HTR-8/SVneo (cell line): ENCODE results near the gene FBRSL1.

ENCODE experiments used
- DNase-seq: peaks from one replicate; pipeline ENCODE4 v3.0.0; 2011; ENCODE audit warnings: low spot score, mixed read lengths; ENCODE audit not compliant: insufficient read length
- FAIRE-seq: peaks from 2 replicates; lab custom pipeline; 2011; peaks lifted over from hg19 to GRCh38; lab: Jason Lieb, UNC

FBRSL1 gene

DNA sequence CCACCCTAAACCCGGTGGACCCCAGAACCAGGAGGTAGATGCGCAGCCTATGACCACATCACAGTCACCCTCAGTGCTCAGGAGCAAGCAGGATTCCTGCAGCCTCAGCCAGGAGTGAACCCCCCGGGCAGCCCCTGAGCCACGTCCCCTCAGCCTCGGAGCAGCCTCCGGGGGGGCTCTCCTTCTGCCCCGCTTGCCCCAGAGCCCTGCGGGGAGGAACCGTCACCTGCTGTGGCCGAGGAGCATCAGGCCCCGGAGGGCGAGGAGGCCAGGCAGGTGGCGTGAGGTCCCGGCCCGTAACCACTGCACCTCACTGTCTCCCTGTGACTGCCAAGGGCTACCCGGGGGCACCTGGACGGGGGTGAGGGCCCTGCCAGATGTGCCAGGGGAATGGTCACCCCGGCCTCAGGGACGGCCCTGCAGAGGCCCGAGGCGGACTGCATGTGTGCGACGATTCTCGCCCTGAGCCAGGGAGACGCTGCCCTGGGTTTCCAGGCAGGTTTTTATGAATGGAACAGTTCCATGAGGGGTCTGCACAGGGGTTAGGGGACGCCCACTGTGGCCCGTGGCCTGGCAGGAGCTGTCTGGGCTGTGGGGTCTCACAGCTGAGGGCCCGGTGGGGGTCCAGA is 58.6 kb downstream of the FBRSL1 start:
- FAIRE-seq (no peak), DNase-seq (no peak)

DNA sequence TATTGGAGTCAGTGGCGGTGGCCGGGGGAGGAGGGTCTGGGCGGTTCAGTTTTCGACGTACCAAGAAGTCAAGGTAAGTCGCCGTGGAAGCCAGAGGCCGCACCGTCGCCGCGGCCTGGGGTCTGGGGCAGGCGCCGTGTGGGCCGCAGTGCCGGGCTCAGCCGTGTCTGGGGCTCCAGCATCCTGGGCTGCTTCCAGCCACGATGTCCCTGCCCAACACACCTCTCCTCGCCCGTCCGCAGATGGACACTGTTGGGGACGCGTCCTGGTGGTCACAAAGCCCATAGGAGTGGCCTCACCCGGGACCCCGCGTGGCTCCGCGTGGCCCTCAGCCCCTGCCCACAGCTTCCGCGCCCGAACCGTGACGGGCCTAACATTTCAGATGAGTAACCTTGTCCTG is 59.1 kb downstream of the FBRSL1 start:
- DNase-seq, result no peak

GRCh38 chr12:132550014-132550802 is 60.3 kb downstream of the FBRSL1 start:
- no peak for DNase-seq
- no peak for FAIRE-seq

More for the DNA sequence above, 59.1 kb downstream of the FBRSL1 start:
- no peak for FAIRE-seq

GRCh38 chr12:132550830-132551640 is 61.1 kb downstream of the FBRSL1 start:
- DNase-seq, result no peak
- no peak for FAIRE-seq

DNA sequence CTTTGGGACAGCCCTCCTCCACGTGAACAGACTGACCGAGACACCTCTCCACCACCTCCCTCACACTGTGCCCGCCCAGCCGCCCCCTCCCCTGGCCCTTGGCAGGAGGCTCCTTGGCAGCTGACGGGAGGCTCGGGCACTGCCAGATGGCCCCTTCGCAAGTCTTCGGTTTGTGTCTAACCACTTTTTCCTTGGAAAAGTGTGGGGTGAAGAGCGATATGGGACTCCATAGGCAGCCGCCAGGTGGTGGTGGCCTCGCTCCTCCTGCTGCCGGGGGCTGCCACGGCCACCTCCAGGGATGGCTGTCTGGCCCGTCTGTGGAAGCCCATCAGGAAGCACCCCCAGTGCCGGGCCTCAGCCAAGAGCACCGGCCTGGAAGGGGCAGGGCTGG is 61.7 kb downstream of the FBRSL1 start:
- DNase-seq, result no peak
- FAIRE-seq, result no peak

GRCh38 chr12:132554845-132555630 is 65.1 kb downstream of the FBRSL1 start:
- FAIRE-seq (no peak), DNase-seq (no peak)

GRCh38 chr12:132555686-132556085 is 65.7 kb downstream of the FBRSL1 start:
- no peak for DNase-seq
- no peak for FAIRE-seq

DNA sequence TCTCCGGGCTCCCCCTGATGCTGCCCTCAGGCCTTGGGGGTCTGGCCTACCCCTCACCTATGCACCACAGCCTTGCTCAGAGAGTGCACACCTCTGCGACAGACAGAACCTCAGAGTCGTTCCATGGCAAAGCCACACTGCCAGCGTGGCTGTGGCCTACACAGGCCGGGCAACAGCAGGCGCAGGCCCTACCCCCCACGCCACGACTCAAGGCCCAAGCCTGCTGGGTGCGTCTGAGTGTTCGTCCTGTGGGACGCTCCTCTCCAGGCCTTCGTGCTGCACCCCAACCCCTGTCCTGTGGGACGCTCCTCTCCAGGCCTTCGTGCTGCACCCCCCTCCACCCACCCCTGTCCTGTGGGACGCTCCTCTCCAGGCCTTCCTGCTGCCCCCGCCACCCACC is 66.3 kb downstream of the FBRSL1 start:
- FAIRE-seq (no peak), DNase-seq (no peak)

GRCh38 chr12:132556801-132557200 is 66.8 kb downstream of the FBRSL1 start:
- no peak for FAIRE-seq
- no peak for DNase-seq

DNA sequence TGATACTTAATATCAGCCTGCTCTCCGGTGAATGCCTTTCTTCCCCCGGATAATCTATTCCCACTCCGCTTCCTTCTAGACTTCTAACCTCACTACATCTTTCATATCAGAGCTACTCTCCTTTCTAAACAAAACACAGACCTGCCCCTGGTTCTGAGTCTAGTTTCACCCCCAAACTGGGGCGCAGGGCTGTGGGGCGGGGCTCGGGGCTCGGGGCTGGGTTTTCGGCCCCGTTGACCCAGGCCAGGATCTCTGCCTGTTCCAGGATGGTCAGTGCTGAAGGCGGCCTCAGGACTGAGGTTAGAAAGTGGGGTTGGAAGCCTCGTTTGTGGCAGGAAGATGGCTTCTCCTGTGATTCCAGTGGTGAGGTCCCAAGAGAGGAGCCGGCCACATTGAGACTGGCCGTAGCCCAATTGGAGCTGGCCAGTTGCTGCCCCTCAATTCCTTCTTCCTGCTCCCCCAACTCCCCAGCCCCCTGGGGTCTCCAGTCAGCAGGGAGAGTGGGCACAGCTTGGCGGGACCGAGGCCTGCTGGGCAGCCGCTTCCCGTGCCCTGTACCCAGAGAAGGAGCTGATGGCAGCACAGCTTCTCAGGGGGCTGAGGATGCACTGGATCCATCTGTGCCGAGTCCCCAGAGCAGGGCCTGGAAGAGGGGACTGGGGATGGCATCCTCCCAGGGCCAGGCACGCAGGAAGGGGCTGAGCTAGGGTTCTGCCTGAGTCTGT is 67.5 kb downstream of the FBRSL1 start:
- no peak for DNase-seq
- no peak for FAIRE-seq

GRCh38 chr12:132558042-132558856 is 68.3 kb downstream of the FBRSL1 start:
- DNase-seq (no peak), FAIRE-seq (no peak)

DNA sequence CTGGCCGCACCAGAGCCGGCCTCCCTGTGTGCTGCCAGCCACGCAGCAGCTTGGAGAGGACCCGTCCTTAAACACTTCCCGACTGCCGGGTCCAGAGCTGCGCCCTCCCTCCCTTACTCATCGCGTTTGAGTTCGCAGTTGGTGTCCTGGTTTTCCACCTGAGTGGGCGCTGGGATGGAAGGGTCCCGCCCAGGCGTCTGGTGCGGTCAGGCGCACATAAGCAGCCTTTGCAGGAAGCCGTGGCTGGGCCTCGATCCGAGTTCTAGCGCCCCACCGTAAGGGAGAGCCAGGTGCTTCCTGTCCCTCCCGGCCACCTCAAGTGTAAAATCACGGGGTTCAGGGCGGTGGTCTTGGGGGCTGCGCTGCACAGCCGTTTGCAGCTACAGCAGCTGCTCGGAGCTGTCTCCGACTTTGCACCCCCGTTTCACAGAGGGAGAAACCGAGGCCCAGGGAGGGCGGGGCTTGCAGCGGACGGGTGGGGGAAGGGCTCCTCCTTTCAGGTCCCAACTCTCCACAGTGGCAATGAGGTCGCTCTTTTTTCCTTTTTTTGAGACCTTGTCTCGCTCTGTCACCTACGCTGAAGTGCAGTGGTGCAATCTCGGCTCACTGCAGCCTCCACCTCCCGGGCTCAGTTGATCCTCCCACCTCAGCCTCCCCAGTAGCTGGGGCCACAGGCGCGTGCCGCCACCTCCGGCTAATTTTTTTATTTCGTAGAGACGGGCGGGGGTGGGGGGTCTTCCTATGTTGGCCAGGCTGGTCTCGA is 69.1 kb downstream of the FBRSL1 start:
- no peak for FAIRE-seq
- DNase-seq, result no peak

DNA sequence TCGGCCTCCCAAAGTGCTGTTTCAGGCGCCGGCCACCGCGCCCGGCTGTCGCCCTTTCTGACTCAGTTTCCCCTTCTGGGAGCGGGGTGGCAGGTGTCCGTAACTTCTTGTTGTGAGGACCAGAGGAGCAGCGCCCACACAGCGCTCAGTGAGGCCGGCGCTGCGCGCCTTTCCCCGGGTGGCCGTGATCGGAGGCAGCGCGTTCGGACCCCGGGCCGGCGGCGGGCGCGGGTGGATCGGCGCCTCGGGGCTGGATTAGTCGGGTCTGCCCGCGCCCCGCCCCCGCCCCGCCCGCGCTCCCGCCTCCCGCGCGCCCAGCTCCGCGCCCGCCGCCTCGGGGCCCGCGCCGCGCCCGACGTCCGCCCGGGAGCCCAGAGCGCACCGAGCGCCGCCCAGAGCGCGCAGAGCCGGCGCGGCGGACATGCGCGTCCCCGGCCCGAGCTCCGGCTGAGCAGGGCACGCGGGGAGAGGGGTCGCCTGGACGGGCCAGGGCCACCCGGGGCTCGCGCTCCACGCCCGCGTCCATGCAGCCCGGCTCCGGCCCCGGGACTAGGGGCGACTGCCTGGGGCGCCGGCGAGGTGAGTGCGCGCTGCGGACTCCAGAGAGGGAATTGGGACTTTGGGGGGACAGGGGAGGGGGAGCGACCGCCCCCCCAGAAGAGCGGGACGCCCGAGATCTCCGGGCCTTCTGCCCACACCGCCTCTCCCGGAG is 69.9 kb downstream of the FBRSL1 start:
- FAIRE-seq (peak; percentile 63), DNase-seq (peak; percentile 54)

DNA sequence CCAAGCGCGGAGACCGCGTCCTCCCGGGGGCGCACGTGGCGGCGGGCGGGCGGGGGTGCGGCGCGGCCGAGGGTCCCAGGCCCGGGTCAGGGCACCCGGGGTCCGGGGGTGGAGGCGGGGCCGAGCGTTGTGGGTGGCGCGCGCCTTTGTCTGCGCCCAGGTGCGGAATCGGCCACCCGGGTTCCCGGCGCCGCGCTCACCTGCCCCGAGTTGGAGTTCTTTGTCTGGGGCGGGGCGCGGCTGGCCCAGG is 70.3 kb downstream of the FBRSL1 start:
- FAIRE-seq, result no peak
- DNase-seq, result peak; percentile 11

- FAIRE-seq, result no peak
- peak; percentile 62 for DNase-seq
Measured at GRCh38 chr12:132560614-132561426, 70.9 kb downstream of the FBRSL1 start.
